Panc1 (cell line): ENCODE measurements around the gene ADARB1. TPM values are rescaled to one million over a fixed set of nuclear protein-coding genes. Genes with fewer than 3 reads are reported as not detected.

Experiments
- ATAC-seq: fragments of 200-7000 bp; cut with Tn5 transposase; 2 replicates; pipeline ENCODE4 v1.9.1; 2020; ENCODE audit warnings: mild to moderate bottlenecking, moderate library complexity
- BruUV-seq: library from RNA; stranded (reverse); fragments of 400-500 nt; replicated peaks from 2 replicates; lab custom pipeline; 2021; lab: Mats Ljungman, UMichigan
- CTCF ChIA-PET: fragments of 300-600 bp; sonication (Branson Sonifier 250); formaldehyde crosslinking; loops from one replicate; lab custom pipeline; 2022; ENCODE audit warnings: antibody characterized with exemption; lab: Charles Lee
- POLR2A ChIA-PET: fragments of 300-600 bp; sonication (Branson Sonifier 250); formaldehyde crosslinking; loops from one replicate; lab custom pipeline; 2022; ENCODE audit warnings: antibody characterized with exemption; lab: Charles Lee
- DNase-seq: peaks from one replicate; pipeline ENCODE4 v3.0.0-alpha.2; 2010; ENCODE audit warnings: low read depth, low spot score
- H3K27ac ChIP-seq: 2 replicates; pipeline ENCODE4 v1.5.1; 2011; ENCODE audit warnings: mild to moderate bottlenecking, low read length, inconsistent platforms
- H3K27me3 ChIP-seq: fragments of 200-500 bp; sonication (Bioruptor generic); 2 replicates; pipeline ENCODE4 v1.6.0; 2014; ENCODE audit warnings: low read length, inconsistent platforms; ENCODE audit not compliant: control insufficient read depth, insufficient read depth
- H3K36me3 ChIP-seq: fragments of 200-500 bp; sonication (Bioruptor generic); 2 replicates; pipeline ENCODE4 v1.5.1; 2014; ENCODE audit warnings: inconsistent platforms, mild to moderate bottlenecking, low read length, moderate library complexity; ENCODE audit not compliant: control insufficient read depth, insufficient read depth
- H3K4me1 ChIP-seq: 2 replicates; pipeline ENCODE4 v1.5.1; 2011; ENCODE audit warnings: inconsistent platforms, mild to moderate bottlenecking, low read length, moderate library complexity; ENCODE audit not compliant: control insufficient read depth, insufficient read depth
- H3K4me3 ChIP-seq, 2 experiments: 2 replicates each; pipeline ENCODE4 v1.5.1; 2011 to 2012; ENCODE audit warnings: low read depth in 2 of 2, low read length in 2 of 2, mild to moderate bottlenecking in 2 of 2, inconsistent platforms in 1 of 2, moderate library complexity in 1 of 2
- H3K9me3 ChIP-seq: fragments of 200-500 bp; sonication (Bioruptor generic); 2 replicates; pipeline ENCODE4 v1.5.1; 2014; ENCODE audit warnings: low read depth, mild to moderate bottlenecking, inconsistent platforms, low read length, moderate library complexity; ENCODE audit not compliant: control insufficient read depth, insufficient read depth
- CTCF ChIP-seq: fragments of 450-650 bp; IDR thresholded peaks from 2 replicates; pipeline ENCODE4 v1.5.1; 2017; ENCODE audit warnings: mild to moderate bottlenecking
- POLR2AphosphoS5 ChIP-seq: IDR thresholded peaks from 2 replicates; pipeline ENCODE4 v1.6.1; 2012; ENCODE audit warnings: mild to moderate bottlenecking, low read depth, low read length, moderate library complexity
- SIN3A ChIP-seq: IDR thresholded peaks from 2 replicates; pipeline ENCODE4 v1.6.1; 2012; ENCODE audit warnings: low read depth, mild to moderate bottlenecking, low read length, moderate library complexity, borderline replicate concordance; ENCODE audit not compliant: insufficient read depth
- TCF7L2 ChIP-seq: IDR thresholded peaks from 2 replicates; pipeline ENCODE4 v1.6.1; 2011; ENCODE audit warnings: mild to moderate bottlenecking, low read depth, low read length, inconsistent platforms
- in situ Hi-C: cut with HindIII; loops from 2 replicates; pipeline ENCODE4 v1.10.0; 2016; ENCODE audit warnings: low sequenced_read_pairs, low pct_unique_long_range_greater_than_20kb
- intact Hi-C: fragments of 100-400 bp; cut with micrococcal nuclease; formaldehyde crosslinking; loops from one replicate; pipeline ENCODE4 v1.10.0; 2022; ENCODE audit not compliant: unreplicated experiment
- total RNA-seq: library from RNA; stranded (reverse); gene quantifications from one replicate; pipeline ENCODE4 v1.2.1, GENCODE V29; 2021; ENCODE audit not compliant: unreplicated experiment
- TF ChIP-seq, protein P1 (sequence below), 2 experiments: IDR thresholded peaks; 2 replicates each; pipeline ENCODE4 v1.6.1; 2011 to 2012; ENCODE audit warnings: low read depth in 2 of 2, control low read depth in 1 of 2, low read length in 1 of 2, mild to moderate bottlenecking in 1 of 2, moderate library complexity in 1 of 2; ENCODE audit not compliant: insufficient read depth in 1 of 2

Gene ADARB1
- total RNA-seq, 1 experiment from 2014 or later = 15.0 TPM

- H3K9me3 ChIP-seq = peaks cover 6% of the 10 kb centered on the region; the same call in 1 of the 2 replicates
- no peak for ATAC-seq
- H3K4me1 ChIP-seq = no peaks in the 10 kb centered on the region
- intact Hi-C loops (no loop called here), in situ Hi-C loops (no loop called here)
- BruUV-seq = no TSS peak
- no peak for DNase-seq
- no peak overlapping the region for H3K27ac ChIP-seq
- H3K36me3 ChIP-seq = no peaks in the 10 kb centered on the region
- no peaks in the 10 kb centered on the region for H3K27me3 ChIP-seq
- ChIA-PET CTCF (no interaction called here), POLR2A (no interaction called here)
- H3K4me3 ChIP-seq = no peak overlapping the region
- TF ChIP-seq POLR2AphosphoS5 (no peak), CTCF (no peak), TCF7L2 (no peak), SIN3A (no peak)
- TF ChIP-seq, protein P1, sequence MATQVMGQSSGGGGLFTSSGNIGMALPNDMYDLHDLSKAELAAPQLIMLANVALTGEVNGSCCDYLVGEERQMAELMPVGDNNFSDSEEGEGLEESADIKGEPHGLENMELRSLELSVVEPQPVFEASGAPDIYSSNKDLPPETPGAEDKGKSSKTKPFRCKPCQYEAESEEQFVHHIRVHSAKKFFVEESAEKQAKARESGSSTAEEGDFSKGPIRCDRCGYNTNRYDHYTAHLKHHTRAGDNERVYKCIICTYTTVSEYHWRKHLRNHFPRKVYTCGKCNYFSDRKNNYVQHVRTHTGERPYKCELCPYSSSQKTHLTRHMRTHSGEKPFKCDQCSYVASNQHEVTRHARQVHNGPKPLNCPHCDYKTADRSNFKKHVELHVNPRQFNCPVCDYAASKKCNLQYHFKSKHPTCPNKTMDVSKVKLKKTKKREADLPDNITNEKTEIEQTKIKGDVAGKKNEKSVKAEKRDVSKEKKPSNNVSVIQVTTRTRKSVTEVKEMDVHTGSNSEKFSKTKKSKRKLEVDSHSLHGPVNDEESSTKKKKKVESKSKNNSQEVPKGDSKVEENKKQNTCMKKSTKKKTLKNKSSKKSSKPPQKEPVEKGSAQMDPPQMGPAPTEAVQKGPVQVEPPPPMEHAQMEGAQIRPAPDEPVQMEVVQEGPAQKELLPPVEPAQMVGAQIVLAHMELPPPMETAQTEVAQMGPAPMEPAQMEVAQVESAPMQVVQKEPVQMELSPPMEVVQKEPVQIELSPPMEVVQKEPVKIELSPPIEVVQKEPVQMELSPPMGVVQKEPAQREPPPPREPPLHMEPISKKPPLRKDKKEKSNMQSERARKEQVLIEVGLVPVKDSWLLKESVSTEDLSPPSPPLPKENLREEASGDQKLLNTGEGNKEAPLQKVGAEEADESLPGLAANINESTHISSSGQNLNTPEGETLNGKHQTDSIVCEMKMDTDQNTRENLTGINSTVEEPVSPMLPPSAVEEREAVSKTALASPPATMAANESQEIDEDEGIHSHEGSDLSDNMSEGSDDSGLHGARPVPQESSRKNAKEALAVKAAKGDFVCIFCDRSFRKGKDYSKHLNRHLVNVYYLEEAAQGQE (IDR thresholded peaks at IDR 0.05; ENCODE audit: insufficient read depth in 1 of 2, low read depth in 2 of 2, low read length in 1 of 2) = no peak
Measured at GRCh38 chr21:45192332-45192731, 118.0 kb downstream of the ADARB1 start.

DNA sequence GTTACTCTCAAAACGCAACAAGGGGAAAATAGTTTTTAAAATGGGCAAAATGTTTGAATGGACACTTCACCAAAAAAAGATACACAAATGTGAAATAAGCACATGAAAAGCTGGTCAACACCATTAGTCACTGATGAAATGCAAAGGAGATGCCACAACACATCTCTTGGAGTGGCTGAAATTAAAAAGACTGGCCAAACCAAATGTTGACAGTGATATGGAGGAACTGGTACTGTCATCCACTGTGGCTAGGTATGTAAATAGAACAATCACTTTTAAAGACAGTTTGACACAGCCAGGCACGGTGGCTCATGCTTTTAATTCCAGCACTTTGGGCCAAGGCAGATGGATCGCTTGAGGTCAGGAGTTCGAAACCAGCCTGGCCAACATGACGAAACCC is 122.2 kb downstream of the ADARB1 start:
- no peak for DNase-seq
- no TSS peak for BruUV-seq
- H3K4me3 ChIP-seq = no peak overlapping the region
- intact Hi-C loops = no loop called here
- TF ChIP-seq, protein P1 (IDR thresholded peaks at IDR 0.05; ENCODE audit: insufficient read depth in 1 of 2, low read depth in 2 of 2, low read length in 1 of 2) = no peak
- CTCF ChIA-PET = no interaction called here
- ATAC-seq = no peak
- in situ Hi-C loops = no loop called here
- H3K36me3 ChIP-seq = no peaks in the 10 kb centered on the region
- no peaks in the 10 kb centered on the region for H3K9me3 ChIP-seq
- POLR2A ChIA-PET = no interaction called here
- no peaks in the 10 kb centered on the region for H3K27me3 ChIP-seq
- H3K27ac ChIP-seq = no peak overlapping the region
- H3K4me1 ChIP-seq = no peaks in the 10 kb centered on the region
